Measurements from ENCODE around the gene FHDC1.
A peak's percentile ranks its signal among the peaks of the same experiment; 100 is the strongest.
"Not testable (repeated sequence)": the region's sequence is repeated elsewhere in the genome, so short reads cannot be mapped to it uniquely, and the experiment has no call there.

FHDC1 gene

GRCh38 chr4:152935631-152936445 is at the start of gene FHDC1:
TSS of gene FHDC1 (plus strand) at chr4:152936323. CDS start at chr4:152943058, 6,735 bp downstream.
- no peak for DNase-seq (ENCODE audit: low spot score)

GRCh38 chr4:152887981-152888380 is 48.1 kb upstream of the FHDC1 start:
- DNase-seq (ENCODE audit: low spot score): no peak

- DNase-seq (ENCODE audit: low spot score): no peak
Observed at GRCh38 chr4:152892974-152893373, 43.1 kb upstream of the FHDC1 start.

- peak; percentile 43 for DNase-seq (ENCODE audit: low spot score)
Observed at GRCh38 chr4:152894673-152895072, 41.5 kb upstream of the FHDC1 start.

- no peak for DNase-seq (ENCODE audit: low spot score)
Observed at GRCh38 chr4:152896811-152897210, 39.3 kb upstream of the FHDC1 start.

GRCh38 chr4:152898133-152898532 is 38.0 kb upstream of the FHDC1 start:
- not testable (repeated sequence) for DNase-seq (ENCODE audit: low spot score)

- DNase-seq (ENCODE audit: low spot score): no peak
Observed at GRCh38 chr4:152898606-152899005, 37.5 kb upstream of the FHDC1 start.

- DNase-seq (ENCODE audit: low spot score): no peak
Observed at GRCh38 chr4:152900395-152900794, 35.7 kb upstream of the FHDC1 start.

GRCh38 chr4:152901205-152901604 is 34.9 kb upstream of the FHDC1 start:
- no peak for DNase-seq (ENCODE audit: low spot score)

GRCh38 chr4:152903658-152904057 is 32.5 kb upstream of the FHDC1 start:
- DNase-seq (ENCODE audit: low spot score): no peak

- no peak for DNase-seq (ENCODE audit: low spot score)
Observed at GRCh38 chr4:152909901-152910300, 26.2 kb upstream of the FHDC1 start.

- no peak for DNase-seq (ENCODE audit: low spot score)
Observed at GRCh38 chr4:152910521-152910920, 25.6 kb upstream of the FHDC1 start.

GRCh38 chr4:152917543-152918395 is 18.4 kb upstream of the FHDC1 start:
- DNase-seq (ENCODE audit: low spot score): no peak

GRCh38 chr4:152919826-152920225 is 16.3 kb upstream of the FHDC1 start:
- no peak for DNase-seq (ENCODE audit: low spot score)

GRCh38 chr4:152920768-152921167 is 15.4 kb upstream of the FHDC1 start:
- no peak for DNase-seq (ENCODE audit: low spot score)

- no peak for DNase-seq (ENCODE audit: low spot score)
Observed at GRCh38 chr4:152921284-152921683, 14.8 kb upstream of the FHDC1 start.

- DNase-seq (ENCODE audit: low spot score): no peak
Observed at GRCh38 chr4:152925851-152926250, 10.3 kb upstream of the FHDC1 start.

- no peak for DNase-seq (ENCODE audit: low spot score)
Observed at GRCh38 chr4:152926959-152927358, 9.2 kb upstream of the FHDC1 start.

- DNase-seq (ENCODE audit: low spot score): no peak
Observed at GRCh38 chr4:152927737-152928136, 8.4 kb upstream of the FHDC1 start.

- no peak for DNase-seq (ENCODE audit: low spot score)
Observed at GRCh38 chr4:152928286-152928685, 7.8 kb upstream of the FHDC1 start.

GRCh38 chr4:152929888-152930287 is 6.2 kb upstream of the FHDC1 start:
- DNase-seq (ENCODE audit: low spot score): no peak

- DNase-seq (ENCODE audit: low spot score): no peak
Observed at GRCh38 chr4:152935143-152935542, 980 bp upstream of the FHDC1 start.

All from AG08395 (cell line).